Neural crest cell (in vitro differentiated cells): ENCODE measurements around the gene ABTB2. TPM values are rescaled to one million over a fixed set of nuclear protein-coding genes. Genes with fewer than 3 reads are reported as not detected.

Source experiments
- DNase-seq: peaks from one replicate; pipeline ENCODE4 v3.0.0; 2021; ENCODE audit warnings: low read depth, mixed read lengths, low spot score
- H3K27ac Mint-ChIP-seq: one replicate; pipeline ENCODE4 v1.8.0; 2021; ENCODE audit warnings: mild to moderate bottlenecking, mixed read lengths; ENCODE audit not compliant: unreplicated experiment
- H3K27me3 Mint-ChIP-seq: 2 replicates; pipeline ENCODE4 v1.8.0; 2021; ENCODE audit warnings: low read depth, mild to moderate bottlenecking, mixed read lengths
- H3K36me3 Mint-ChIP-seq: 2 replicates; pipeline ENCODE4 v1.8.0; 2021; ENCODE audit warnings: low read depth, mild to moderate bottlenecking, mixed read lengths
- H3K4me1 Mint-ChIP-seq: 2 replicates; pipeline ENCODE4 v1.8.0; 2021; ENCODE audit warnings: mixed read lengths
- H3K4me3 Mint-ChIP-seq: one replicate; pipeline ENCODE4 v1.8.0; 2021; ENCODE audit warnings: mild to moderate bottlenecking, mixed read lengths
- H3K9me3 Mint-ChIP-seq: 2 replicates; pipeline ENCODE4 v1.8.0; 2021; ENCODE audit warnings: mixed read lengths
- CTCF ChIP-seq: fragments of 200-600 bp; sonication (generic); conservative IDR thresholded peaks from 2 replicates; pipeline ENCODE4 v1.5.0; 2021; ENCODE audit warnings: antibody characterized with exemption, mild to moderate bottlenecking
- total RNA-seq: library from RNA; stranded (reverse); gene quantifications from 2 replicates; pipeline ENCODE4 v1.2.1, GENCODE V29; 2021

Gene ABTB2
- total RNA-seq, 1 donor from 2014 or later = 3.0 TPM

- TF ChIP-seq CTCF = no peak
- DNase-seq = no peak
Measured at GRCh38 chr11:34269694-34270245, 88.0 kb downstream of the ABTB2 start.

GRCh38 chr11:34268906-34269430, 88.8 kb downstream of the ABTB2 start:
- Mint-ChIP-seq H3K9me3 (no peaks in the 10 kb centered on the region), H3K4me1 (peaks cover 31% of the 10 kb centered on the region), H3K27me3 (no peaks in the 10 kb centered on the region), H3K27ac (peak overlapping the region; percentile 50), H3K4me3 (no peak overlapping the region), H3K36me3 (no peaks in the 10 kb centered on the region)
- DNase-seq = no peak
- TF ChIP-seq CTCF = no peak

More at GRCh38 chr11:34269694-34270245, 88.0 kb downstream of the ABTB2 start:
- Mint-ChIP-seq H3K4me3 (no peak overlapping the region), H3K4me1 (peaks cover 23% of the 10 kb centered on the region), H3K9me3 (no peaks in the 10 kb centered on the region), H3K27me3 (no peaks in the 10 kb centered on the region), H3K36me3 (no peaks in the 10 kb centered on the region), H3K27ac (no peak overlapping the region)

DNA sequence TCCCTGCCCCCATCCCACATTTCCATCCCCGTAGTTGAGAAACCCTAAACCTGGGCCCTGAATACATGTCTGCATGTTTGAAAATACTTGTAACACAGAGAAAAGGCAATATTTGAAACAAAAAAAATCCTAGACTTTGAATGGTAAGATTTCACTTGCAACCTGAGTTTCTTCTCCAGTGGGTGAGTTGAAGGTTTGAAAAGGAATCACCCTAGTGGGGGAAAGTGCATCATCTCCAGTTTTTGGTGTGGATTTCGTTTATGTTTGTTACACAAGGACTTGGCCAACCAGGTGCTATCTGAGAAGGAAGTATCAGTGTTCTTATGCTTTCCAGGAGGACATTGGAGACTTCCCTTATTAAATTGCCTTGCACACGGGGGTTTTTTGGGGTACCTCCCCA, 90.4 kb downstream of the ABTB2 start:
- Mint-ChIP-seq H3K27ac (peak overlapping the region; percentile 53), H3K36me3 (no peaks in the 10 kb centered on the region), H3K27me3 (no peaks in the 10 kb centered on the region), H3K4me1 (peaks cover 41% of the 10 kb centered on the region), H3K4me3 (no peak overlapping the region), H3K9me3 (no peaks in the 10 kb centered on the region)
- DNase-seq = no peak
- TF ChIP-seq CTCF = no peak

DNA sequence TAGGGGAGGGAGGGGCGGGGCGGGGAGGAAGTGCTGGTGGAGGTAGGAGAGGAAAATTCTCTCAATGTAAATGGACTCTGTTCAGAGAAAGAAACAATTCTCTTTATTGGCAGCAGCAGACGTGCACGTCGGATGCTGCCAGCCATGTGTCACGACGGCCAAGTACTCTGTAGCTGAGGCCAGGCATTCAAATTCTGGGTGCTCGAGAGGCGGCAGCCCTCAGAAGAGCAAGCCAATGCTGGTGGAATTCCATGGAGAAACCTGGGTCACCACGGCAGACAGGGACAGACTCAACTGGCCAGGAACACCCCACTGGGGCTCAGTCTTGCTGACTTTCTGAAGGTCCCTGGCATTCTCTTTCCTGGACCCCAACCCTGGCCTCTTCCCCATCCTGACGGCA, 90.8 kb downstream of the ABTB2 start:
- Mint-ChIP-seq H3K36me3 (no peaks in the 10 kb centered on the region), H3K4me1 (peaks cover 45% of the 10 kb centered on the region), H3K27me3 (no peaks in the 10 kb centered on the region), H3K4me3 (no peak overlapping the region), H3K9me3 (no peaks in the 10 kb centered on the region), H3K27ac (peak overlapping the region; percentile 53)
- TF ChIP-seq CTCF = no peak
- no peak for DNase-seq

- no peaks in the 10 kb centered on the region for H3K27me3 Mint-ChIP-seq
- no peaks in the 10 kb centered on the region for H3K9me3 Mint-ChIP-seq
- H3K27ac Mint-ChIP-seq = peak overlapping the region; percentile 94
- no peak for TF ChIP-seq CTCF
- peak overlapping the region; percentile 72 for H3K4me3 Mint-ChIP-seq
- peaks cover 49% of the 10 kb centered on the region for H3K4me1 Mint-ChIP-seq
- no peak for DNase-seq
- H3K36me3 Mint-ChIP-seq = no peaks in the 10 kb centered on the region
Measured at GRCh38 chr11:34266090-34266912, 91.5 kb downstream of the ABTB2 start.
